Measurements from ENCODE around the gene RTEL1.

The RTEL1 gene

GRCh38 chr20:63711085-63711645 lies 53.1 kb downstream of the RTEL1 start:
- H3K27me3 ChIP-seq (replicated peaks; ENCODE audit: insufficient read depth, low read length), result no peaks in the 10 kb centered on the region
- H3F3A ChIP-seq (ENCODE audit: insufficient read depth, low read length), result 0 out of 2 replicates have a peak, but pooled peaks cover 9% of the 10 kb centered on the region
- H3K36me3 ChIP-seq (replicated peaks; ENCODE audit: insufficient read depth, low read length), result peaks cover 10% of the 10 kb centered on the region
- no peak overlapping the region for H2AFZ ChIP-seq (ENCODE audit: low read length)
- H3K4me1 ChIP-seq (ENCODE audit: low read length), result peaks cover 13% of the 10 kb centered on the region
- H3K9ac ChIP-seq (ENCODE audit: low read length), result no peak overlapping the region
- no peak overlapping the region for H3K27ac ChIP-seq (ENCODE audit: low read length)
- H3K9me2 ChIP-seq (replicated peaks; ENCODE audit: insufficient read depth, low read length), result no peaks in the 10 kb centered on the region
- H3K4me3 ChIP-seq (ENCODE audit: low read length), result no peak overlapping the region
- peaks cover 87% of the 10 kb centered on the region for H3K79me2 ChIP-seq (ENCODE audit: low read length)
- H3K9me3 ChIP-seq (replicated peaks; ENCODE audit: insufficient read depth, low read length), result no peaks in the 10 kb centered on the region
- H3K4me2 ChIP-seq (ENCODE audit: low read depth, low read length), result no peak overlapping the region
- DNase-seq, result no peak
- peaks cover 4% of the 10 kb centered on the region; the same call in 1 of the 2 replicates for H4K20me1 ChIP-seq (ENCODE audit: insufficient read depth, low read length)
- TF ChIP-seq CTCF (IDR thresholded peaks at IDR 0.05; ENCODE audit: low read length), result no peak
- no peak for TF ChIP-seq EZH2 (optimal IDR thresholded peaks at IDR 0.05; ENCODE audit: low read depth, low read length)
- TF ChIP-seq EZH2phosphoT487 (IDR thresholded peaks at IDR 0.05; ENCODE audit: low read length), result no peak

- H3K27ac ChIP-seq (ENCODE audit: low read length), result no peak overlapping the region
- H3K4me1 ChIP-seq (ENCODE audit: low read length), result peaks cover 8% of the 10 kb centered on the region
- H3K36me3 ChIP-seq (replicated peaks; ENCODE audit: insufficient read depth, low read length), result peaks cover 10% of the 10 kb centered on the region
- H3F3A ChIP-seq (ENCODE audit: insufficient read depth, low read length), result 0 out of 2 replicates have a peak, but pooled peaks cover 2% of the 10 kb centered on the region
- no peaks in the 10 kb centered on the region for H4K20me1 ChIP-seq (ENCODE audit: insufficient read depth, low read length)
- no peaks in the 10 kb centered on the region for H3K27me3 ChIP-seq (replicated peaks; ENCODE audit: insufficient read depth, low read length)
- H3K9me3 ChIP-seq (replicated peaks; ENCODE audit: insufficient read depth, low read length), result no peaks in the 10 kb centered on the region
- no peak overlapping the region for H3K4me3 ChIP-seq (ENCODE audit: low read length)
- H3K9ac ChIP-seq (ENCODE audit: low read length), result no peak overlapping the region
- no peak for DNase-seq
- H3K4me2 ChIP-seq (ENCODE audit: low read depth, low read length), result no peak overlapping the region
- H3K9me2 ChIP-seq (replicated peaks; ENCODE audit: insufficient read depth, low read length), result no peaks in the 10 kb centered on the region
- no peak overlapping the region for H2AFZ ChIP-seq (ENCODE audit: low read length)
- TF ChIP-seq EZH2phosphoT487 (IDR thresholded peaks at IDR 0.05; ENCODE audit: low read length), result no peak
- no peak for TF ChIP-seq EZH2 (optimal IDR thresholded peaks at IDR 0.05; ENCODE audit: low read depth, low read length)
- TF ChIP-seq CTCF (IDR thresholded peaks at IDR 0.05; ENCODE audit: low read length), result no peak
- H3K79me2 ChIP-seq (ENCODE audit: low read length), result peaks cover 81% of the 10 kb centered on the region
These were observed 54.1 kb downstream of the RTEL1 start for GRCh38 chr20:63712191-63712590.

- H3K9me3 ChIP-seq (replicated peaks; ENCODE audit: insufficient read depth, low read length), result no peaks in the 10 kb centered on the region
- H3K9ac ChIP-seq (ENCODE audit: low read length), result no peak overlapping the region
- H3K27me3 ChIP-seq (replicated peaks; ENCODE audit: insufficient read depth, low read length), result no peaks in the 10 kb centered on the region
- no peaks in the 10 kb centered on the region for H3F3A ChIP-seq (ENCODE audit: insufficient read depth, low read length)
- no peak overlapping the region for H2AFZ ChIP-seq (ENCODE audit: low read length)
- no peak overlapping the region for H3K4me3 ChIP-seq (ENCODE audit: low read length)
- H3K27ac ChIP-seq (ENCODE audit: low read length), result no peak overlapping the region
- peaks cover 12% of the 10 kb centered on the region for H3K36me3 ChIP-seq (replicated peaks; ENCODE audit: insufficient read depth, low read length)
- H3K9me2 ChIP-seq (replicated peaks; ENCODE audit: insufficient read depth, low read length), result no peaks in the 10 kb centered on the region
- no peak for DNase-seq
- no peak overlapping the region for H3K4me2 ChIP-seq (ENCODE audit: low read depth, low read length)
- no peak for TF ChIP-seq EZH2phosphoT487 (IDR thresholded peaks at IDR 0.05; ENCODE audit: low read length)
- TF ChIP-seq CTCF (IDR thresholded peaks at IDR 0.05; ENCODE audit: low read length), result no peak
- no peak for TF ChIP-seq EZH2 (optimal IDR thresholded peaks at IDR 0.05; ENCODE audit: low read depth, low read length)
- no peaks in the 10 kb centered on the region for H4K20me1 ChIP-seq (ENCODE audit: insufficient read depth, low read length)
- peaks cover 79% of the 10 kb centered on the region for H3K79me2 ChIP-seq (ENCODE audit: low read length)
- H3K4me1 ChIP-seq (ENCODE audit: low read length), result no peaks in the 10 kb centered on the region
These were observed 56.7 kb downstream of the RTEL1 start for GRCh38 chr20:63714858-63715257.

Data from MM.1S (cell line).